Subcutaneous adipose tissue (tissue), 4 donors: ENCODE results near the gene EML3. TPM values are rescaled to one million over a fixed set of nuclear protein-coding genes. Genes with fewer than 3 reads are reported as not detected.

Experiments
- CTCF ChIP-seq: fragments of 450-650 bp; IDR thresholded peaks from one replicate; pipeline ENCODE4 v1.5.1; 2016; ENCODE audit warnings: low read depth, mild to moderate bottlenecking, control low read depth, antibody characterized with exemption, moderate library complexity
- total RNA-seq, 4 donors: library from RNA; depleted of rRNA; stranded (reverse); fragments of >200 nt; gene quantifications; one replicate each; pipeline ENCODE4 v1.1.0, GENCODE V29; 2016

Gene EML3
- total RNA-seq, 4 donors from 2014 or later, result 22.2 to 130 (median 39.7) TPM

GRCh38 chr11:62575837-62576236 is 36.7 kb downstream of the EML3 start:
- TF ChIP-seq CTCF, result no peak

GRCh38 chr11:62575156-62575555 is 37.4 kb downstream of the EML3 start:
- TF ChIP-seq CTCF, result no peak

- no peak for TF ChIP-seq CTCF
Observed at GRCh38 chr11:62574363-62575071, 38.1 kb downstream of the EML3 start.

GRCh38 chr11:62573592-62574362 is 38.8 kb downstream of the EML3 start, which contains the start of gene EEF1G:
Gene EEF1G, minus strand, starts transcription at chr11:62573891. Its CDS starts 49 bp downstream, at chr11:62573842.
- no peak for TF ChIP-seq CTCF

- TF ChIP-seq CTCF, result no peak
Observed at GRCh38 chr11:62573006-62573591, 39.5 kb downstream of the EML3 start.

GRCh38 chr11:62572431-62572830 is 40.1 kb downstream of the EML3 start:
- TF ChIP-seq CTCF, result no peak

- no peak for TF ChIP-seq CTCF
Observed at GRCh38 chr11:62569611-62570010, 43.0 kb downstream of the EML3 start.
